Endothelial cell of umbilical vein (primary cell): ENCODE data around the gene SORT1. TPM values are rescaled to one million over a fixed set of nuclear protein-coding genes. Genes with fewer than 3 reads are reported as not detected.

Source experiments
- BruUV-seq: library from RNA; stranded (reverse); fragments of 400-500 nt; replicated peaks from 2 replicates; lab custom pipeline; 2021; lab: Mats Ljungman, UMichigan
- CTCF ChIA-PET: fragments of 300-600, 350-600 bp; sonication (Branson Sonifier 250); formaldehyde crosslinking; loops from one replicate; lab custom pipeline; 2021; ENCODE audit warnings: antibody characterized with exemption, inconsistent platforms; lab: Charles Lee
- POLR2A ChIA-PET: fragments of 300-600, 350-600 bp; sonication (Branson Sonifier 250); formaldehyde crosslinking; loops from one replicate; lab custom pipeline; 2021; ENCODE audit warnings: antibody characterized with exemption, inconsistent platforms; lab: Charles Lee
- DNase-seq: peaks from one replicate; pipeline ENCODE4 v3.0.0-alpha.2; 2011; ENCODE audit warnings: low read depth, low spot score
- FAIRE-seq: peaks from 2 replicates; lab custom pipeline; 2011; peaks lifted over from hg19 to GRCh38; lab: Jason Lieb, UNC
- H2AFZ ChIP-seq: 2 replicates; pipeline ENCODE4 v1.6.0; 2012; ENCODE audit warnings: low read depth, low read length, control low read depth, inconsistent platforms
- H3K27ac ChIP-seq: 2 replicates; pipeline ENCODE4 v1.5.1; 2011; ENCODE audit warnings: low read depth, mild to moderate bottlenecking, control low read depth, low read length, moderate library complexity; ENCODE audit not compliant: insufficient read depth
- H3K27me3 ChIP-seq, 2 experiments: 2 replicates each; pipeline versions ENCODE4 v1.6.0 to v1.6.1; 2011; ENCODE audit warnings: low read length in 2 of 2, mixed read lengths in 1 of 2; ENCODE audit not compliant: control insufficient read depth in 2 of 2, insufficient read depth in 2 of 2
- H3K36me3 ChIP-seq, 2 experiments: 2 replicates in 1 of 2; 3 replicates in 1 of 2; pipeline ENCODE4 v1.5.1; 2011; ENCODE audit warnings: low read length in 2 of 2, mild to moderate bottlenecking in 1 of 2, moderate library complexity in 1 of 2; ENCODE audit not compliant: control insufficient read depth in 2 of 2, insufficient read depth in 2 of 2; ENCODE audit errors: extremely low read depth in 1 of 2
- H3K4me1 ChIP-seq: 3 replicates; pipeline ENCODE4 v1.5.1; 2011; ENCODE audit warnings: mild to moderate bottlenecking, low read length; ENCODE audit not compliant: control insufficient read depth, insufficient read depth; ENCODE audit errors: extremely low read depth
- H3K4me2 ChIP-seq: 2 replicates; pipeline ENCODE4 v1.6.1; 2011; ENCODE audit warnings: low read length, control low read depth, mixed read lengths; ENCODE audit not compliant: insufficient read depth
- H3K4me3 ChIP-seq, 3 experiments: fragments of 200-600 bp in 1 of 3; sonication (generic), shearing (Covaris generic) in 1 of 3; replicated peaks in 1 of 3; 2 replicates each; pipeline ENCODE4 v1.5.1; 2011 to 2016; ENCODE audit warnings: control low read depth in 3 of 3, low read length in 3 of 3, mild to moderate bottlenecking in 2 of 3, inconsistent platforms in 1 of 3, low read depth in 1 of 3, moderate library complexity in 1 of 3; ENCODE audit not compliant: insufficient read depth in 1 of 3
- H3K79me2 ChIP-seq: 2 replicates; pipeline ENCODE4 v1.6.0; 2012; ENCODE audit warnings: low read length, inconsistent platforms; ENCODE audit not compliant: control insufficient read depth, insufficient read depth
- H3K9ac ChIP-seq: replicated peaks from 2 replicates; pipeline ENCODE3; 2011; ENCODE audit warnings: low read length, control low read depth; ENCODE audit not compliant: insufficient read depth; ENCODE audit errors: extremely low read depth
- H3K9me1 ChIP-seq: replicated peaks from 3 replicates; pipeline ENCODE4 v1.6.0; 2011; ENCODE audit warnings: mild to moderate bottlenecking, low read length; ENCODE audit not compliant: control insufficient read depth, insufficient read depth; ENCODE audit errors: extremely low read depth
- H3K9me3 ChIP-seq: replicated peaks from 2 replicates; pipeline ENCODE4 v1.5.1; 2012; ENCODE audit warnings: low read length, inconsistent platforms; ENCODE audit not compliant: control insufficient read depth, insufficient read depth
- H4K20me1 ChIP-seq: replicated peaks from 2 replicates; pipeline ENCODE3; 2011; ENCODE audit warnings: mild to moderate bottlenecking, low read length; ENCODE audit not compliant: control insufficient read depth, insufficient read depth; ENCODE audit errors: extremely low read depth
- EZH2 ChIP-seq: IDR thresholded peaks from 2 replicates; pipeline ENCODE4 v1.6.1; 2012; ENCODE audit warnings: borderline replicate concordance, low read depth, mild to moderate bottlenecking, moderate library complexity, low read length, inconsistent platforms; ENCODE audit not compliant: severe bottlenecking
- FOS ChIP-seq: IDR thresholded peaks from 2 replicates; pipeline ENCODE4 v1.6.1; 2011; ENCODE audit warnings: mild to moderate bottlenecking, low read length, moderate library complexity, borderline replicate concordance; ENCODE audit not compliant: insufficient read depth
- GATA2 ChIP-seq: IDR thresholded peaks from 2 replicates; pipeline ENCODE4 v1.7.0; 2011; ENCODE audit warnings: low read depth, mild to moderate bottlenecking, moderate library complexity, mixed read lengths, low read length; ENCODE audit not compliant: insufficient read length, insufficient read depth
- JUN ChIP-seq: IDR thresholded peaks from 2 replicates; pipeline ENCODE4 v1.6.1; 2011; ENCODE audit warnings: borderline replicate concordance, low read depth; ENCODE audit not compliant: insufficient read length, insufficient read depth
- MYC ChIP-seq: IDR thresholded peaks from one replicate; pipeline ENCODE4 v1.6.1; 2011; ENCODE audit warnings: mild to moderate bottlenecking, low read depth, low read length
- POLR2A ChIP-seq: IDR thresholded peaks from 2 replicates; pipeline ENCODE4 v1.6.1; 2012; ENCODE audit warnings: low read depth, mild to moderate bottlenecking, control low read depth, low read length
- POLR2AphosphoS5 ChIP-seq: IDR thresholded peaks from 2 replicates; pipeline ENCODE4 v1.6.1; 2012; ENCODE audit warnings: low read depth, mild to moderate bottlenecking, control low read depth, low read length, moderate library complexity; ENCODE audit not compliant: insufficient read depth
- dilution Hi-C: fragments of 300-500 bp; cut with MboI; formaldehyde crosslinking; loops from one replicate; pipeline ENCODE4 v1.15.0; 2019; ENCODE audit warnings: low sequenced_read_pairs; ENCODE audit not compliant: extremely low pct_ligation_motif_present
- intact Hi-C: fragments of 100-400 bp; cut with micrococcal nuclease; formaldehyde crosslinking; loops from one replicate; pipeline ENCODE4 v1.10.0; 2022
- polyA plus RNA-seq, 4 experiments: library from polyadenylated mRNA; depleted of rRNA in 3 of 4; stranded (reverse) in 3 of 4; unstranded in 1 of 4; fragments of >200 nt; gene quantifications; 2 replicates each; pipeline versions ENCODE4 v1.2.1 to v1.2.3, GENCODE V29; 2011 to 2012; ENCODE audit warnings: missing spikeins in 1 of 4
- total RNA-seq: library from RNA; stranded (reverse); gene quantifications from 2 replicates; pipeline ENCODE4 v1.2.3, GENCODE V29; 2021
- TF ChIP-seq, protein P1 (sequence below), 2 donors: IDR thresholded peaks; 1 replicate in 1 of 2; 2 replicates in 1 of 2; pipeline ENCODE4 v1.5.1; 2011; ENCODE audit warnings: low read length in 2 of 2, mild to moderate bottlenecking in 2 of 2, moderate library complexity in 2 of 2, control low read depth in 1 of 2, inconsistent platforms in 1 of 2, low read depth in 1 of 2; ENCODE audit not compliant: insufficient read depth in 1 of 2; ENCODE audit errors: extremely low read depth in 1 of 2
- TF ChIP-seq, protein P2 (sequence below): IDR thresholded peaks from 2 replicates; pipeline ENCODE4 v1.6.1; 2011; ENCODE audit not compliant: insufficient read depth, insufficient read length

The SORT1 gene
- total and polyA plus RNA-seq, 2 donors (not counting 3 experiments of a cell fraction or from before 2014, with no cell fraction given) = 6.8 to 17.8 TPM

DNA sequence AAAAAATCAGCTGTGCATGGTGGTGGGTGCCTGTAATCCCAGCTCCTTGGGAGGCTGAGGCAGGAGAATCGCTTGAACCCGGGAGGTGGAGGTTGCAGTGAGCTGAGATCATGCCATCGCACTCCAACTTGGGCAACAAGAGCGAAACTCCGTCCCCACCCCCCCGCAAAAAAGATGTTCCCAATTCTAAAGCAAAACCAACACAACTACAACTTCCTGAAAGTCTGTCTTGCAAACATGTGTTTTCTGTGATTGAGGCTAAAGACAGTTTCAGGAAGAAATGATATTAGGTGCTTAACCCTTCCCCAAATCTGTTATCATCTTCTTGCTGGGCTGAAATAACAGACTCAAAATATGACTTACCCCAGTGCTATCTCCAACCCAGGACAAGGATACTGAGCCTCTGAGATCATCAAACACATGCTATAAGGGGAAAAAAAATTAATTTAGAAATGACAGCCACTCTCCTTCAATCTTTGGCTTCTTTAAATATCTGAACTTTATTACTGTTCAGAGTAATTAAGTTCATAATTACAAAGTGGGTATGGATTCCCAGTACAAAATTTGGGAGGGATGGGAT lies 28.5 kb downstream of the SORT1 start:
- Histone ChIP-seq H3K27me3 (peaks cover 5 to 6% of the 10 kb centered on the region in 2 experiments), H3K9ac (no peak overlapping the region), H3K4me2 (no peak overlapping the region), H3K9me1 (no peaks in the 10 kb centered on the region), H3K4me1 (no peaks in the 10 kb centered on the region), H3K27ac (no peak overlapping the region), H3K4me3 (no peak overlapping the region), H3K9me3 (no peaks in the 10 kb centered on the region), H4K20me1 (no peaks in the 10 kb centered on the region), H3K79me2 (no peaks in the 10 kb centered on the region), H3K36me3 (no peaks in the 10 kb centered on the region), H2AFZ (no peak overlapping the region)
- ChIA-PET CTCF (interaction anchor here (0.5 kb wide), 1 partner anchor 33 kb away, joined by 3 read pairs; no protein-coding TSS in a partner anchor), POLR2A (no interaction called here)
- FAIRE-seq = no peak
- BruUV-seq = no TSS peak
- no peak for DNase-seq
- dilution Hi-C loops = no loop called here
- TF ChIP-seq GATA2 (no peak), MYC (no peak), POLR2A (no peak), EZH2 (no peak), FOS (no peak), POLR2AphosphoS5 (no peak), JUN (no peak)
- TF ChIP-seq, protein P1, sequence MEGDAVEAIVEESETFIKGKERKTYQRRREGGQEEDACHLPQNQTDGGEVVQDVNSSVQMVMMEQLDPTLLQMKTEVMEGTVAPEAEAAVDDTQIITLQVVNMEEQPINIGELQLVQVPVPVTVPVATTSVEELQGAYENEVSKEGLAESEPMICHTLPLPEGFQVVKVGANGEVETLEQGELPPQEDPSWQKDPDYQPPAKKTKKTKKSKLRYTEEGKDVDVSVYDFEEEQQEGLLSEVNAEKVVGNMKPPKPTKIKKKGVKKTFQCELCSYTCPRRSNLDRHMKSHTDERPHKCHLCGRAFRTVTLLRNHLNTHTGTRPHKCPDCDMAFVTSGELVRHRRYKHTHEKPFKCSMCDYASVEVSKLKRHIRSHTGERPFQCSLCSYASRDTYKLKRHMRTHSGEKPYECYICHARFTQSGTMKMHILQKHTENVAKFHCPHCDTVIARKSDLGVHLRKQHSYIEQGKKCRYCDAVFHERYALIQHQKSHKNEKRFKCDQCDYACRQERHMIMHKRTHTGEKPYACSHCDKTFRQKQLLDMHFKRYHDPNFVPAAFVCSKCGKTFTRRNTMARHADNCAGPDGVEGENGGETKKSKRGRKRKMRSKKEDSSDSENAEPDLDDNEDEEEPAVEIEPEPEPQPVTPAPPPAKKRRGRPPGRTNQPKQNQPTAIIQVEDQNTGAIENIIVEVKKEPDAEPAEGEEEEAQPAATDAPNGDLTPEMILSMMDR (IDR thresholded peaks at IDR 0.05; ENCODE audit: extremely low read depth in 1 of 2, insufficient read depth in 1 of 2, low read depth in 1 of 2, low read length in 2 of 2) = no peak
- TF ChIP-seq, protein P2, sequence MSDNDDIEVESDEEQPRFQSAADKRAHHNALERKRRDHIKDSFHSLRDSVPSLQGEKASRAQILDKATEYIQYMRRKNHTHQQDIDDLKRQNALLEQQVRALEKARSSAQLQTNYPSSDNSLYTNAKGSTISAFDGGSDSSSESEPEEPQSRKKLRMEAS = no peak
- intact Hi-C loops = no loop called here
